ENCODE data around the gene ATP6AP2. TPM values are rescaled to one million over a fixed set of nuclear protein-coding genes. Genes with fewer than 3 reads are reported as not detected.
A peak's percentile ranks its signal among the peaks of the same experiment; 100 is the strongest.

ATP6AP2 gene
- total and polyA plus RNA-seq, 2 experiments from 2014 or later: 80.1 to 88.7 TPM

DNA sequence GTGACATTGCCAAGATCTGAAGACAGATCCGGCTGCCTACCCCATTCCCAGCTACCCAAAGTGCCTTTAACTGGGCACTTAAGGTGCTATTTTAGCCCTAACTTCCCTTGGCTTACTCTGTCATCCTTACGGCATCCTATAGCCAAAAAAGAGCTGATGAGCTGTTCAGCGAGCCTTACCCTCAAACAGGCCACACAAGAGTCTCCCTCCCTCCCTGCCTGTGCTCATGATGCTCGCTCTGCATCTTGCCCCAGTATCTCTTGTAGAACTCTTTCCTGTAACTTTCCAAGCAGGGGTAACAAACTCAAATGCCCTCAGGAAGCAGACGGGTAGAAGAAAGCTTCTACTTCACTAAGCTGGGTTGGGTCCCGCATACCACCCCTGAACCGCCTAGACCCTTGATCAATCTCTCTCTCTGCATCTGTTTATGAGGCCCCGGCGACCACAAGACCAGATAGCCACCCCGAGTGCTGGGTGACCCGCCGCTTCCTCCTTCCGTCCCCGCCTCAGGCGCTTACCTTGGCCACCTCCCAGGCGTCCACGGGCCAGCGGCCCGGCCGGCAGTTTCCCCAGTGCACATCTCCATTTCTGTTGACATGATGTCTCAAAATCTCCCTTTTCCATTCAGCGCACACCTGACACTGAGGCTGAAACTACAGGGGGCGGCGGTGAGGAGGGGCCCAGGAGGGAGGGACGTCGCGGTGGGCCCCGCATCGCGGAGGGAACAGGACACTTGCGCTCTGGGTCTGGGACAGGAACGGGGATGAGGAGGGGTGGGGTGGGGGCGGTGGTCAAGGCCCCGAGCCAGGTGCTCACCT is 65.9 kb downstream of the ATP6AP2 start (continued):
- TF ChIP-seq, protein P1, sequence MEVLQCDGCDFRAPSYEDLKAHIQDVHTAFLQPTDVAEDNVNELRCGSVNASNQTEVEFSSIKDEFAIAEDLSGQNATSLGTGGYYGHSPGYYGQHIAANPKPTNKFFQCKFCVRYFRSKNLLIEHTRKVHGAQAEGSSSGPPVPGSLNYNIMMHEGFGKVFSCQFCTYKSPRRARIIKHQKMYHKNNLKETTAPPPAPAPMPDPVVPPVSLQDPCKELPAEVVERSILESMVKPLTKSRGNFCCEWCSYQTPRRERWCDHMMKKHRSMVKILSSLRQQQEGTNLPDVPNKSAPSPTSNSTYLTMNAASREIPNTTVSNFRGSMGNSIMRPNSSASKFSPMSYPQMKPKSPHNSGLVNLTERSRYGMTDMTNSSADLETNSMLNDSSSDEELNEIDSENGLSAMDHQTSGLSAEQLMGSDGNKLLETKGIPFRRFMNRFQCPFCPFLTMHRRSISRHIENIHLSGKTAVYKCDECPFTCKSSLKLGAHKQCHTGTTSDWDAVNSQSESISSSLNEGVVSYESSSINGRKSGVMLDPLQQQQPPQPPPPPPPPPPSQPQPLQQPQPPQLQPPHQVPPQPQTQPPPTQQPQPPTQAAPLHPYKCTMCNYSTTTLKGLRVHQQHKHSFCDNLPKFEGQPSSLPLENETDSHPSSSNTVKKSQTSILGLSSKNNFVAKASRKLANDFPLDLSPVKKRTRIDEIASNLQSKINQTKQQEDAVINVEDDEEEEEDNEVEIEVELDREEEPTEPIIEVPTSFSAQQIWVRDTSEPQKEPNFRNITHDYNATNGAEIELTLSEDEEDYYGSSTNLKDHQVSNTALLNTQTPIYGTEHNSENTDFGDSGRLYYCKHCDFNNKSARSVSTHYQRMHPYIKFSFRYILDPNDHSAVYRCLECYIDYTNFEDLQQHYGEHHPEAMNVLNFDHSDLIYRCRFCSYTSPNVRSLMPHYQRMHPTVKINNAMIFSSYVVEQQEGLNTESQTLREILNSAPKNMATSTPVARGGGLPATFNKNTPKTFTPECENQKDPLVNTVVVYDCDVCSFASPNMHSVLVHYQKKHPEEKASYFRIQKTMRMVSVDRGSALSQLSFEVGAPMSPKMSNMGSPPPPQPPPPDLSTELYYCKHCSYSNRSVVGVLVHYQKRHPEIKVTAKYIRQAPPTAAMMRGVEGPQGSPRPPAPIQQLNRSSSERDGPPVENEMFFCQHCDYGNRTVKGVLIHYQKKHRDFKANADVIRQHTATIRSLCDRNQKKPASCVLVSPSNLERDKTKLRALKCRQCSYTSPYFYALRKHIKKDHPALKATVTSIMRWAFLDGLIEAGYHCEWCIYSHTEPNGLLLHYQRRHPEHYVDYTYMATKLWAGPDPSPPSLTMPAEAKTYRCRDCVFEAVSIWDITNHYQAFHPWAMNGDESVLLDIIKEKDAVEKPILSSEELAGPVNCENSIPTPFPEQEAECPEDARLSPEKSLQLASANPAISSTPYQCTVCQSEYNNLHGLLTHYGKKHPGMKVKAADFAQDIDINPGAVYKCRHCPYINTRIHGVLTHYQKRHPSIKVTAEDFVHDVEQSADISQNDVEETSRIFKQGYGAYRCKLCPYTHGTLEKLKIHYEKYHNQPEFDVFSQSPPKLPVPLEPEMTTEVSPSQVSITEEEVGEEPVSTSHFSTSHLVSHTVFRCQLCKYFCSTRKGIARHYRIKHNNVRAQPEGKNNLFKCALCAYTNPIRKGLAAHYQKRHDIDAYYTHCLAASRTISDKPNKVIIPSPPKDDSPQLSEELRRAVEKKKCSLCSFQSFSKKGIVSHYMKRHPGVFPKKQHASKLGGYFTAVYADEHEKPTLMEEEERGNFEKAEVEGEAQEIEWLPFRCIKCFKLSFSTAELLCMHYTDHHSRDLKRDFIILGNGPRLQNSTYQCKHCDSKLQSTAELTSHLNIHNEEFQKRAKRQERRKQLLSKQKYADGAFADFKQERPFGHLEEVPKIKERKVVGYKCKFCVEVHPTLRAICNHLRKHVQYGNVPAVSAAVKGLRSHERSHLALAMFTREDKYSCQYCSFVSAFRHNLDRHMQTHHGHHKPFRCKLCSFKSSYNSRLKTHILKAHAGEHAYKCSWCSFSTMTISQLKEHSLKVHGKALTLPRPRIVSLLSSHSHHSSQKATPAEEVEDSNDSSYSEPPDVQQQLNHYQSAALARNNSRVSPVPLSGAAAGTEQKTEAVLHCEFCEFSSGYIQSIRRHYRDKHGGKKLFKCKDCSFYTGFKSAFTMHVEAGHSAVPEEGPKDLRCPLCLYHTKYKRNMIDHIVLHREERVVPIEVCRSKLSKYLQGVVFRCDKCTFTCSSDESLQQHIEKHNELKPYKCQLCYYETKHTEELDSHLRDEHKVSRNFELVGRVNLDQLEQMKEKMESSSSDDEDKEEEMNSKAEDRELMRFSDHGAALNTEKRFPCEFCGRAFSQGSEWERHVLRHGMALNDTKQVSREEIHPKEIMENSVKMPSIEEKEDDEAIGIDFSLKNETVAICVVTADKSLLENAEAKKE (CRISPR knock-in tag; IDR thresholded peaks at IDR 0.05): no peak
- TF ChIP-seq CREB1 (CRISPR knock-in tag; IDR thresholded peaks at IDR 0.05; ENCODE audit: low read depth) (no peak), NANOG (IDR thresholded peaks at IDR 0.05; ENCODE audit: borderline replicate concordance) (no peak)

- Mint-ChIP-seq H3K27ac (peak within 1 kb of the TSS; percentile 96), H3K9me3 (peaks cover 2% of the 10 kb centered on the region; the same call in 2 of the 3 replicates)
- H2AFZ ChIP-seq: no peak within 1 kb of the TSS
- TF ChIP-seq CTCF (conservative IDR thresholded peaks at IDR 0.05; ENCODE audit: low read depth in 2 of 2): peak; percentile 48 to 50
- TF ChIP-seq JUNB (IDR thresholded peaks at IDR 0.05; ENCODE audit: unreplicated experiment): no peak
- TF ChIP-seq, protein P2, sequence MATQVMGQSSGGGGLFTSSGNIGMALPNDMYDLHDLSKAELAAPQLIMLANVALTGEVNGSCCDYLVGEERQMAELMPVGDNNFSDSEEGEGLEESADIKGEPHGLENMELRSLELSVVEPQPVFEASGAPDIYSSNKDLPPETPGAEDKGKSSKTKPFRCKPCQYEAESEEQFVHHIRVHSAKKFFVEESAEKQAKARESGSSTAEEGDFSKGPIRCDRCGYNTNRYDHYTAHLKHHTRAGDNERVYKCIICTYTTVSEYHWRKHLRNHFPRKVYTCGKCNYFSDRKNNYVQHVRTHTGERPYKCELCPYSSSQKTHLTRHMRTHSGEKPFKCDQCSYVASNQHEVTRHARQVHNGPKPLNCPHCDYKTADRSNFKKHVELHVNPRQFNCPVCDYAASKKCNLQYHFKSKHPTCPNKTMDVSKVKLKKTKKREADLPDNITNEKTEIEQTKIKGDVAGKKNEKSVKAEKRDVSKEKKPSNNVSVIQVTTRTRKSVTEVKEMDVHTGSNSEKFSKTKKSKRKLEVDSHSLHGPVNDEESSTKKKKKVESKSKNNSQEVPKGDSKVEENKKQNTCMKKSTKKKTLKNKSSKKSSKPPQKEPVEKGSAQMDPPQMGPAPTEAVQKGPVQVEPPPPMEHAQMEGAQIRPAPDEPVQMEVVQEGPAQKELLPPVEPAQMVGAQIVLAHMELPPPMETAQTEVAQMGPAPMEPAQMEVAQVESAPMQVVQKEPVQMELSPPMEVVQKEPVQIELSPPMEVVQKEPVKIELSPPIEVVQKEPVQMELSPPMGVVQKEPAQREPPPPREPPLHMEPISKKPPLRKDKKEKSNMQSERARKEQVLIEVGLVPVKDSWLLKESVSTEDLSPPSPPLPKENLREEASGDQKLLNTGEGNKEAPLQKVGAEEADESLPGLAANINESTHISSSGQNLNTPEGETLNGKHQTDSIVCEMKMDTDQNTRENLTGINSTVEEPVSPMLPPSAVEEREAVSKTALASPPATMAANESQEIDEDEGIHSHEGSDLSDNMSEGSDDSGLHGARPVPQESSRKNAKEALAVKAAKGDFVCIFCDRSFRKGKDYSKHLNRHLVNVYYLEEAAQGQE (IDR thresholded peaks at IDR 0.05; ENCODE audit: unreplicated experiment): no peak
- TF ChIP-seq EZH2phosphoT487 (IDR thresholded peaks at IDR 0.05; ENCODE audit: unreplicated experiment): no peak
- TF ChIP-seq ZNF331 (CRISPR knock-in tag; IDR thresholded peaks at IDR 0.05; ENCODE audit: low read depth): no peak
- no peak for TF ChIP-seq ZNF114 (CRISPR knock-in tag; IDR thresholded peaks at IDR 0.05)
Measured at GRCh38 chrX:40647307-40648197, 66.8 kb downstream of the ATP6AP2 start, which contains the start of gene CXorf38. Gene CXorf38 (minus strand): TSS chrX:40647561. CDS start chrX:40647520, 41 bp downstream.

More at GRCh38 chrX:40647307-40648197, 66.8 kb downstream of the ATP6AP2 start, which contains the start of gene CXorf38:
- peaks cover 7% of the 10 kb centered on the region for H3K27me3 Mint-ChIP-seq (ENCODE audit: insufficient read depth, low read depth, poor library complexity)
- no peaks in the 10 kb centered on the region for H3K4me1 ChIP-seq (ENCODE audit: insufficient read depth)
- no peaks in the 10 kb centered on the region for H3K27me3 ChIP-seq (ENCODE audit: insufficient read depth)
- no peaks in the 10 kb centered on the region for H4K20me1 ChIP-seq (replicated peaks; ENCODE audit: insufficient read depth)
- DNase-seq (ENCODE audit: low spot score) (peak; percentile 88), ATAC-seq (peak; percentile 75)
- peak within 1 kb of the TSS; percentile 71 for H3K4me3 ChIP-seq
- H3K4me3 Mint-ChIP-seq: peak within 1 kb of the TSS; percentile 92
- no peaks in the 10 kb centered on the region for H3K9me2 ChIP-seq (ENCODE audit: insufficient read depth)
- H3K4me1 Mint-ChIP-seq: peaks cover 14% of the 10 kb centered on the region
- peaks cover 11% of the 10 kb centered on the region for H3K36me3 Mint-ChIP-seq (ENCODE audit: low read depth)
- H3K4me2 ChIP-seq: peak within 1 kb of the TSS; percentile 77
- peak within 1 kb of the TSS; percentile 88 for H3K27ac ChIP-seq (ENCODE audit: low read depth)
- 0 out of 2 replicates have a peak, but pooled peaks cover 6% of the 10 kb centered on the region for H3K36me3 ChIP-seq (ENCODE audit: insufficient read depth)
- peaks cover 18% of the 10 kb centered on the region for H3K79me2 ChIP-seq (replicated peaks; ENCODE audit: insufficient read depth)
- 0 out of 2 replicates have a peak, but pooled peaks cover 10% of the 10 kb centered on the region for H3F3A ChIP-seq (replicated peaks; ENCODE audit: low read depth)
